GM18909 (cell line): ENCODE results near the gene LHPP.

ENCODE experiments used
- ATAC-seq: cut with Tn5 transposase; IDR thresholded peaks from one replicate; pipeline ENCODE4 v1.9.1; 2021; ENCODE audit warnings: mild to moderate bottlenecking; ENCODE audit not compliant: unreplicated experiment, poor library complexity

Gene LHPP

GRCh38 chr10:124532788-124533187 lies 71.2 kb downstream of the LHPP start:
- ATAC-seq: no peak

- no peak for ATAC-seq
Observed at GRCh38 chr10:124533266-124533665, 71.6 kb downstream of the LHPP start.

GRCh38 chr10:124534231-124534798 lies 72.7 kb downstream of the LHPP start:
- no peak for ATAC-seq

- no peak for ATAC-seq
Observed at GRCh38 chr10:124534826-124535601, 73.4 kb downstream of the LHPP start.

GRCh38 chr10:124535731-124536495 lies 74.3 kb downstream of the LHPP start:
- no peak for ATAC-seq

GRCh38 chr10:124536496-124537050 lies 75.0 kb downstream of the LHPP start:
- ATAC-seq: no peak

- ATAC-seq: no peak
Observed at GRCh38 chr10:124537166-124537725, 75.6 kb downstream of the LHPP start.

GRCh38 chr10:124537891-124538290 lies 76.3 kb downstream of the LHPP start:
- ATAC-seq: no peak

GRCh38 chr10:124538706-124539105 lies 77.1 kb downstream of the LHPP start:
- no peak for ATAC-seq

GRCh38 chr10:124539935-124540641 lies 78.5 kb downstream of the LHPP start:
- peak; percentile 52 for ATAC-seq

- ATAC-seq: no peak
Observed at GRCh38 chr10:124541076-124541903, 79.7 kb downstream of the LHPP start.

GRCh38 chr10:124542336-124542735 lies 80.7 kb downstream of the LHPP start:
- ATAC-seq: no peak

GRCh38 chr10:124543146-124543545 lies 81.5 kb downstream of the LHPP start:
- ATAC-seq: no peak

GRCh38 chr10:124543971-124544370 lies 82.3 kb downstream of the LHPP start:
- no peak for ATAC-seq

- no peak for ATAC-seq
Observed at GRCh38 chr10:124544711-124545110, 83.1 kb downstream of the LHPP start.

GRCh38 chr10:124545351-124546054 lies 83.9 kb downstream of the LHPP start:
- no peak for ATAC-seq

GRCh38 chr10:124546055-124546369 lies 84.4 kb downstream of the LHPP start:
- no peak for ATAC-seq

GRCh38 chr10:124546957-124547646 lies 85.5 kb downstream of the LHPP start:
- no peak for ATAC-seq
